Stimulated activated CD4-positive, alpha-beta T cell treated with anti-CD3 and anti-CD28 coated beads, TNF-alpha, amount 100 ng/mL, for 24 hours (primary cell): ENCODE data around the gene USP32.
"Not testable (repeated sequence)": the region's sequence is repeated elsewhere in the genome, so short reads cannot be mapped to it uniquely, and the experiment has no call there.

Source experiments
- DNase-seq, 3 experiments: peaks; one replicate each; pipeline ENCODE4 v3.0.0-alpha.2; 2020; ENCODE audit warnings: low read depth in 3 of 3

Gene USP32

GRCh38 chr17:60403523-60403810 is 11.5 kb upstream of the USP32 start:
- no peak for DNase-seq

DNA sequence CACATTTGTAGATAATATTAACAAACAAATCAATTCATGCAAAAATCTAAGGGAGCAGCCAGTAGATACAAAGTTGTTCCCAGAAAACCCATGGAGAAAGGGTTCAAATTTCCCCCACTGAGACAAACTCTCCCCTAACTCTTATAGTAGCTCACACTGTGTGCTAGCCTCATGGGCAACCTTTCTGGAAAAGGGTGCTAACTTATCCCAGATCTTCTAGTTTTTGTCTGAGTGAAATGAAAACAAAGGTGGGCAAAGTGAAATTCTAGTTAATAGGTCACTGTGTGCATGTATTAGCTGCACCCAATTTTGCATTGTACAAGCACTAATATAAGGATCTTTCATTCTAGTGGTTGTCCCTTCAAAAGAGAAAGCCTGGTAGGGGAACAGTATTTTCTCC is 9.9 kb upstream of the USP32 start:
- DNase-seq = no peak

GRCh38 chr17:60398227-60398959 is 6.5 kb upstream of the USP32 start:
- DNase-seq = no peak

DNA sequence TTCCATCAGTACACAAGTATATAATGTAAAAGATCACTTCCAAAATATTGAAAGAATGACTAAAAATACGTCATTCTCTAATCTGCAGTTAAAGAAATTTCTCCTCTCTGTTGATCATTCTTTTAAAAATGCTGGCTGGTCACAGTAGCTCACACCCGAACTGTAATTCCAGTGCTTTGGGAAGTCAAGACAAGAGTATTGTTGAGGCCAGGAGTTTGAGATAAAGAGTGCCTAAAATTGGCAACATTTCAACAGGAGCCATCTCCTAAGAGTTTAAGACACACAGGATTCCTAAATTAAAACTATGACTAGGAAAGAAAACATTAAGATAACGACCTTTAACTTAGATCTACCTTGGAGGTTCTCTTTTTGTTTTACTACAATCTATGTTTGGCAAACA is 4.5 kb upstream of the USP32 start:
- DNase-seq = no peak

GRCh38 chr17:60395508-60396065 is 3.7 kb upstream of the USP32 start:
- no peak for DNase-seq

GRCh38 chr17:60393840-60394723 is 2.1 kb upstream of the USP32 start:
- no peak for DNase-seq

DNA sequence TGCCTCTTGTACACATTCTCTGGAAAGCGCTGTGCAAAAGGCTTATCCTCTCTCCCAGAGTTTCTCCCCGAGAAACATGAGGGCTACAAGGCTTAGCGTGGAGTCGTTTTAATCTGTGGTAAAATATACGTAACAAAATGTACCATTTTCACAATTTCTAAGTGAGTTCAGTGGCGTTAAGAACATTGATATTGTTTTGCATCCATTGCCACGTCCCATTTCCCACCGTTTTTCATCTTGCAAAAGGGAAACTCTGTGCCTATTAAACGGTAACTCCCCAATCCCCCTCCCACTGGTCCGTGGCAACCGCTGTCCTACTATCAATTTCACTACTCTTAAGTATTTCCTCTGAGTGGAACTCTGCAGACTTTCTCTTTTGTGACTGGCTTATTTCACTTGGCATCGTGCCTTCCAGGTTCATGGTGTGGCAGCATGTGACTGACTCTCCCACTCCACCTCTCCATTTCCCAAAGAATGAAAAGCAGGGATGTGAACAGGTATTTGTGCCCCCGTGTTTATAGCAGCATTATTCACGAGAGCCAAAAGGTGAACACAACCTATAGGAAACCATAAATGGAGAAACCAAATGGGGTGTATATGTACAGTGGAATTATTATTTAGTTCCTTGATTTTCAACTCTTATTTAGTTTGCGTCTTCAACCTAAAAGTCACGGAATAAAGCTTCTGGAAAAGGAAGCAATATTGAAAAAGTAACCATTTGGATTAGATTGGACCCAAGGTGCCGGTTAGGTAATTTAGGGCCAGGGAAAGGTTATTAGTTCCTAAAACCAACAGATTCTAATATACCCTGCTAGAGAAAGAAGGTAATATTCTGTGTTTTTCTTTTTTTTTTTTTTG is 1.1 kb upstream of the USP32 start:
- peak in 2 of 3 experiments; percentile 22 to 48 for DNase-seq

DNA sequence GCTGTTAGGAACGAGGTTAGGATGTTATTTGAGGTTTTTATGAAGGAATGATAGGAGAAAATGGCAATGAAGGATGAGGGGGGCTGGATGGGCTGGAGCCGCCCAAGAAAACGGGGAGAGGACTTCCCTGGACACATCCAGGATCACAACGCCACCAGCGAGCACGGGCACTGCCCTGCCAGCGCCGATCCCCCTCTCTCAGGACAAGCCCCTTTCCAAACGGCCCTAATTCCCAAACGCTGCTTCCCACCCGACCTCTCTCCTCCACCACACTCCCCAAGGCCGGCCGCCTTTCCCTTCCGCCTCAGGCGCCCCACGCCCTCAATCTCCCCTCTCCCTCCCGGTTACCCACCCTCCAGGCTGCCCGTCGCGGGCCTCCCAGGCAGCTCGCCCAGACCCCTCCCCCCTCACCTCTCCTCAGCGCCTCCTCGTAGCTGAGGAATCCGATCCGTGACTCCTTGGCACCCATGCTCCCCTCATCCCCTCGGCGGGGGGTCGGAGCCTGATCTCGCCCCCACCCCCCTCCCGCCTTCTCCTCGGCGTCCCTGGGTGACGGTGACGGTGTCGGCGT is 377 bp downstream of the USP32 start:
- DNase-seq = no peak

DNA sequence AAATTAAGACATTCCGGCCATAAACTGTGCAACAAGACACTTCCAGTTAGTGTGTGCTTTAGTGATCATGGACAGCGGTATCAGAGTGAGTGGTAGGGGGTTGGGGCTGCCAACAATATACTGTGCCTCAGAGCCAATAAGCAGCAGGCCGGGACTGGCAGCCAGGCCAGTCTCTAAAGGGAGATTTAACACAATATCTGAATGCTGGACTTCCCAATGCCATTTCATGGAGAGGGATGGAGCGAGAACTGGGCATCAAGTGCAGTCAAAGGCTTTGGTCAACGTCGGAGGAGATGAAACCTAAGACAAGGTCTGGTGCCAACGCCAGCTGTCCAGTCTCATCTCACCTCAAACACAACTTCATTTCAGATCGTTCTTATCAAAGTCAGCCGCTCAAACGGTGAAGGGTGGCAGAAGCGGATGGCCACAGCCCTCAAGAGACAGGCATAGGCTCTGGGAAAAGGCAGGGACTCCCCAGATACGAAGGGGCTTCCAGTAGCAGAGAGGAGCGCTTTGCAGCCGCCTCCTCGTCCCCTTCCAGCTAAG is 935 bp downstream of the USP32 start:
- DNase-seq = peak in 1 of 3 experiments; percentile 13

GRCh38 chr17:60390186-60390585 is 1.7 kb downstream of the USP32 start:
- no peak for DNase-seq

- no peak for DNase-seq
Observed at GRCh38 chr17:60388742-60389141, 3.2 kb downstream of the USP32 start.

DNA sequence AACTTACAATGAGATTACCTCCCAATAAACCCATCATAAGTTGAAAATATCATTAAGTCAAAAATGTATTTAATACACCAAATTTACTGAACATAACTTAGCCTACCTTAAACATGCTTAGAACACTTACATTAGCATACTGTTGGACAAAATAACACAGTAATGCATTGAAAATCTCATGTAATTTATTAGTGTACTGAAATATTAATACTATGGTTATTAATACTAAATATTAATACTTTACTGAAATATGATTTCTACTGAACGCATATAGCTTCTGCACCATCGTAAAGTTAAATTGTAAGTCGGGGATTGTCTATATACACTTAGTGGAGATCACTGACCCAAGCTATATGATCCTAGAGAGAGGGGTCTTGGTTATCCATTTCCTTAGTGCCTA is 4.3 kb downstream of the USP32 start:
- no peak for DNase-seq

- no peak for DNase-seq
Observed at GRCh38 chr17:60386147-60387058, 5.5 kb downstream of the USP32 start.

- not testable (repeated sequence) for DNase-seq
Observed at GRCh38 chr17:60384921-60385320, 7.0 kb downstream of the USP32 start.

DNA sequence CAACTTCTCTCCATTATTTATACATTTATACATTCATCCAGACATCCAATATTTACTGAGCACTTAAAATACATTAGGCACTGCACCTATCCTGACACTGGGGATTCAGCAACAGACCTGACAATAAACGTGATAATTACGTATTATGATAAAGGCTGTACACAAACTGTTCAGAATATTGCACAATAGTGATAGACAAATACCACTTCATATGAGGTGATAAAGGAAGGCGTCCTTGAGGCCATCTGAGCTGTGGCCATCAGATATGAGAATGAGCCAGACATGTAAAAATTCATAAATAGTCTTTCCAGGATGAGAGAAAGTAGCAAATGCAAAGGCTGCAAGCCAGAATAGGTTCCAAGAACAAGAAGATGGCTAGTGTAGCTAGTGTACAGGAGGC is 8.6 kb downstream of the USP32 start:
- DNase-seq = no peak

DNA sequence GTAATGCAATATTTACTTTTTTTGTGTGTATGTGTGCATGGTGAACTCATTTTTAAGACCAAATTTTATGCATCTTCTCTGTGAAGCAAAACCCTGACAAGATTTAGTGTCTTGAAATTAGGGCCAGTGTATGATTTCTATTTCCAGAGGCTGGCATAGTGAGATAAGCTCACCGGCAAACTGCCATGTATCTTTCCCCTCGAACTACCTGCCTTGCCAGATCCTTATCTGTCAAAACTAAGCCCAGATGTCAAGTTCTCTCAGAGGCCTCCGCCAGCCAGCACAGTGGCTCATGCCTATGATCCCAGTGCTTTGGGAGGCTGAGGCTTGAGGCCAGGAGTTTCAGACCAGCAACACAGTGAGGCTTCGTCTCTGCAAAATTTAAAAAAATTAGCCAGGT is 10.0 kb downstream of the USP32 start:
- DNase-seq = no peak

- not testable (repeated sequence) for DNase-seq
Observed at GRCh38 chr17:60379461-60379860, 12.5 kb downstream of the USP32 start.

DNA sequence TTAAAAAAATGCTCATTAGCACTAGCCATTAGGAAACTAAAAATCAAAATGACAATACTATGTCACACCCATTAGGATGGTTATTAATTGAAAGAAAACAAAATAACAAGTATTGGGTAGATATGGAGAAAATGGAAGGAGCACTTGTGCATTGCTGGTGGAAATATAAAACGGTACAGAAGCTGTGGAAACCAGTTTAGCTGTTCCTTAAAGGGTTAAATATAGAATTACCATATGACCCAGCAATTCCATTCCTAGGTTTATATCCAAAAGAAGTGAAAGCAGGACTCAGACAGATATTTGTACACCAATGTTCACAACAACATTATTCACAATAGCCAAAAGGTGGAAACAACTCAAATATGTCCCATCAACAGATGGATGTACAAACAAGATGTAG is 13.7 kb downstream of the USP32 start:
- not testable (repeated sequence) for DNase-seq

- no peak for DNase-seq
Observed at GRCh38 chr17:60372790-60373483, 19.0 kb downstream of the USP32 start.
